ENCODE data around the gene APH1B.

APH1B gene

DNA sequence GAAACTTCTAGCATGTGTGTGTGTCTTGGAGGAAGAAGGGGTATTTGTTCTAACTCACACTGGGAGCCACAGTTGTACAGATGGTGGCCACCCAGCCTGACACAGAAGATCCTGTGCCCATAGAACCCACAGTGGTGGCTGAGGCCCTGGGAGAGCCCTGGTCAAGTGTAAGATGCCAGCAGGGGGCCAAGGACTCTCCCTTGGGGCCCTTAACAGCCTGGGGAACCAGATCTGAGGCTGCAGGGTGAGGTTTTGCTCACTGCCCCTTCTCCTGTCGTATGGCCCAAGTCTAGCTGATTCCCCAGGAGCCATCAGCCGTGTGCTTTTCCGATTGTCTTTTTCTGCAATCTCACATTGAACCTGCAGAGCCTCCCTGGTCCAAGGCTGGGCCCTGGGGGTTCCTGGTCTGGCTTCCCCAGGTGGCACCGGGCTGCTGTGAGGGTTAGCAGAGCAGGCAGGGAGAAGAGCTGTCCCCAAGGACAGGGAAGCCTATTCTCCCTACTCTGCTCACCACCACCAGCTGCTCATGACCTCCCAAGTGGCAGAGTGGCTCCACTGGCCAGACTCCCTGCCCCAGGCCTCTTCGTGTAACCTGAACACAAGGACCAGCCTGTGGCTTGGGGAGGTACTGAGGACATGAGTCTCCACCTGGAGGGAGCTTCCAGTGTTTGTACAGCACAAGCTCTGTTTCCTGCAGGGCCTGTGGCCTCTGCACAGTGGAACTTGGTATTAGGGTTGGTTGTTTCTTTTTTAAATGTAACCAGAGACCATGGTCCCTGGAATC is 52.4 kb downstream of the APH1B start:
- DNase-seq (ENCODE audit: low spot score) = no peak
- FAIRE-seq = no peak

DNA sequence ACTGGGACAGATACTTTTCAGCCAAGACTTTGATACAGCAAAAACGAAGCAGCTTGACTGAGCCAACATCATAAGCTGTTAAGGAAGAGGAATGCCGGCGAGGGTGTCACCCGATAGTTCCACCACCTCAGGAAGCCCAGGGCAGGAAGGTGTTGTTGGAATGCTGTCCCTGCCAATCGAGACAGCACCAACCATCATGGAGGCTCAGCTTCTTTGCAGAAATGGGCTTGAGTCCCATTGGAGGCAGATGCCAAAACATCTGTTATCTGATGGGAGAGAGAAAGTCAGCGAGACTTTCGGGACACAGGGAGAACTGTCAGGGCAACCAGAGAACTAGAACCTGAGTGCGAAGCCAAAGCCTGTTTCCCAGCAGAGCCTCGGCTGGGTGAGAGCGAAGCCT is 53.5 kb downstream of the APH1B start:
- DNase-seq (ENCODE audit: low spot score) = no peak
- FAIRE-seq = no peak

DNA sequence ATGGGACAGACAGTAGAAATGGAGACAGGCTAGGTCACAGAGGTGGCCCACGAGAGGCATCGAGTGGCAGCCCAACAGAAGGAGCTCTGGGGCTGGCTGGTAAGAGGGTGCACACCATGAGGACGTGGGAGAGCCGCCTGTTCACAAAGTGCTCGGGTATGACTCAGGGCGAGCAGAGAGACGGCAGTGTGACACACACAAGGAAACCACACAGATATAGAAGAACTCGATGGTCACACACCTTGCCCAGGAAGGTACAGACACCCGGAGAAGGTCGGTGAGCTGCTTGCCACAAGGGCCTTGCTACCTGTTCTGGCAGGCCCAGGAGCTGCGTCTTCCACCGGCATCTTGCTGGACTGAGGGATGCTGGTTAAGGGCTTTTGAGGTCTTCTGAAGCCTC is 54.1 kb downstream of the APH1B start:
- DNase-seq (ENCODE audit: low spot score) = peak; percentile 69

DNA sequence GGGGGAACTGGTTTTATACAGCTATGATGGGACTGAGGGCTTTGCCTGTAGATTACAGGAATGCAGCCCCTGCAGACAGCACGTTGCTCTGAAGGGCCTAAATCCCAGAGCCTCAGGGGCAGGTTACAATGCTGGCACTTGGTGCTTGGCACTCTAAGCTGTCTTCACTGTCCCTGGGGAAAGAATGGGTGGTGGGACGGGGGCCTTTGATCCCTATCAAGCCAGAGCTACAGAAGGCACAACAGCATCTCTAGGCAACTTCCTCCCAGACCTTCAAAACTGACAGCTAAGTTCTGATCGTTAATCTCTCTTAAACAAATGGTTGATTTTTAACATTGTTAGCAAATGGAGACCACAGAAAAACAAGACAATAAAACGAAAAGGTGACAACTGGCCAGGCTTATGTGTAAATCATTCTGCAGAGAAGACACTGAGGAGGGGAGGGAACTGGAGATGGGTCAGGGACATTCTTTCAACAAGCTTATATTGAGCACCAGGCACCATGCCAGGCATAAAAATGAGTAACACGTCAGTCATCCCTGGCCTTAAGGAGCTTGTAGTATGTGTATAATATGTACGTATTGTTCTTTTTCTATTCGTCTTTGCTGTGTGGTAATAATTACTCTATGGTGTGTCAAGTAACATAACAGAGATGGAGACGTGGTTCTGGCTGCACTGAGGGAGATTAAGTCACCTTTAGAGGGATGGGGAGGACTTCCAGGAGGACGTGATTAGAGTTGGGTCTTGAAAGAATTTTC is 55.1 kb downstream of the APH1B start:
- DNase-seq (ENCODE audit: low spot score) (peak; percentile 93), FAIRE-seq (peak; percentile 92)

More for the DNA sequence above, 54.1 kb downstream of the APH1B start:
- FAIRE-seq = no peak

DNA sequence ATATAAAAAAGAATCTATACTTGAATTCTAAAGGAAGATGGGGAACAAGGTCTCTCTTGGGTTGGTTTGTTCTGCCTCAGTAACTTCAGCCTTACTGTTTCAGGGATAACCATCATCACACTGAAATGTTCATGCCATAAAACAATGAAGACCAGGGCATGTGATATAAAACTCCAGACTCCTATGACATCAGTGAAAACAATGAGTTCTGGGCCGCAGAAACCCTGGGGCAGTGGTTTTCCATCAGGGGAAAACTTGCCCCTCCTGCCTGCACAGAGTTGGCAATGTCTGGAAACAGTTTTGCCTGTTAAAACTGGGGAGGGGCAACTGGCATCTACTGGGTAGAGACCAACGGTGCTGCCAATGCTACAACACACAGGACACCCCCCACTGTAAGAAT is 57.4 kb downstream of the APH1B start:
- no peak for FAIRE-seq
- DNase-seq (ENCODE audit: low spot score) = no peak

DNA sequence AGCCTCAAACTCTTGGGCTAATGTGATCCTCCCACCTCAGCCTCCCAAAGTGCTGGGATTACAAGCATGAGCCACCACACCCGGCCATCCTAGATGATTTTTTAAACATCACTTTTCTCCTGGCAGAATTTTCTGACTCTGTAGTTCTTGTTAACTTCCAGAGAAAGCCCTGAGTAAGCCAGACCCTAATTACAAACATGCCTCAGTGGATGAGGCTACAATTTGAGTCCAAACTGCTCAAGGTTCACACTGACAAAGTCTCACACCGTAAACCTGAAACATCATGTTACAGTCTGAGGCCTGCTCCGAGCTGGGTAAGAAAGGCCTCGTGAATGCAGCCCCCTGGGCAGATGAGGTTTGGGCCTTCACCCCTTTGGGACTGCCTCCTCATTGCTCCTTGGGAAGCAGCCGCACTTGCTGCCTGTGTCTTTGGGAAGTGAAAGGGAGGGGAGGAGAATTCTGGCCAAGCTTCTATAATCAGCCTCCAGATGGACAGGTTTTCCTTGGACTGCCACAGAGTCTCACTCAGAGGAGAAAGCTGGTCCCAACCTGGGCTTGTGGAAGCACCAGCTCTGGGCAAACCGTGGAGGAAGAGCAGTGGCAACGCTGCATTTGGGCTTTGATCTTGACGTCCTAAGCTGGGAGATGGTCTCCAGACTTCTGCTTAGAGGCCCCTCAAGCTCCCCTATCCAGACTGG is 58.3 kb downstream of the APH1B start:
- DNase-seq (ENCODE audit: low spot score) (no peak), FAIRE-seq (no peak)

DNA sequence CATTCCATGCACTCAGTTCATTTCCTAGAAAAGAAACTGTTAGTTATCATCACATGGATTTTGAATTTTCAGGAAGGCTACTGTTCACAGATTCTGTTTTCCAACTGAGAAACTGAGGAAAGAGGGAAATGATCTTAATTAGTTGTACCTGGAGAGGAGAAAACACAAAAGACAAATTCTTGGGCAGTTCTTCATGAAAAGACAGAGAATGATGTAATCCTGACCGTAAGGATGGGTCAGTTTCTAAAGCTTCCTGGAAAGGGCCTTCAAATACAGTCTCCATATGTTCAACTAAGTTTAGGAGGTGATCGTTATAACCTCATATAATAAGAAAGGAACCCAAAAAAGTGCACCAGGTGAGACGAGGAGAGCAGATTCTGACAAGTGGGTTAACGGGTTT is 59.6 kb downstream of the APH1B start:
- no peak for FAIRE-seq
- DNase-seq (ENCODE audit: low spot score) = no peak

DNA sequence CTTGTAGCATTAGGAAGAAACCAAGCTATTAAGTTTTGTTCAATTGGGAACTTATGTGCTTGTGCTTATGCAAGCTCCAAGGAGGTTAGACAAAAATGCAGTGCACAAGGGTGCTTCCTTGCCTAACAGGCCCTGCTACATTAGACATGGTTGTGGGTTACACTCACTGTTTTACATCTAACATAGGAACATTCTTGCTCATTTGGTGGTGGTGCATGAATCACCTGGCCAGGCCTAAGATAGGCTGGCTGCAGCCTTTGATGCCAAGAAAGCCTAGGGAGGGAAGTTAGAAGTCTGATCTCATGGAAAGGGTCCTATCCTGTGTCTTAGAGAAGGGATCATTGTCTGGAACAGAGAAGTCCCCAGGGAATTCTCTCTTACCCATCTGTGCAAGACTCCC is 60.8 kb downstream of the APH1B start:
- DNase-seq (ENCODE audit: low spot score) = peak; percentile 49
- peak; percentile 36 for FAIRE-seq

DNA sequence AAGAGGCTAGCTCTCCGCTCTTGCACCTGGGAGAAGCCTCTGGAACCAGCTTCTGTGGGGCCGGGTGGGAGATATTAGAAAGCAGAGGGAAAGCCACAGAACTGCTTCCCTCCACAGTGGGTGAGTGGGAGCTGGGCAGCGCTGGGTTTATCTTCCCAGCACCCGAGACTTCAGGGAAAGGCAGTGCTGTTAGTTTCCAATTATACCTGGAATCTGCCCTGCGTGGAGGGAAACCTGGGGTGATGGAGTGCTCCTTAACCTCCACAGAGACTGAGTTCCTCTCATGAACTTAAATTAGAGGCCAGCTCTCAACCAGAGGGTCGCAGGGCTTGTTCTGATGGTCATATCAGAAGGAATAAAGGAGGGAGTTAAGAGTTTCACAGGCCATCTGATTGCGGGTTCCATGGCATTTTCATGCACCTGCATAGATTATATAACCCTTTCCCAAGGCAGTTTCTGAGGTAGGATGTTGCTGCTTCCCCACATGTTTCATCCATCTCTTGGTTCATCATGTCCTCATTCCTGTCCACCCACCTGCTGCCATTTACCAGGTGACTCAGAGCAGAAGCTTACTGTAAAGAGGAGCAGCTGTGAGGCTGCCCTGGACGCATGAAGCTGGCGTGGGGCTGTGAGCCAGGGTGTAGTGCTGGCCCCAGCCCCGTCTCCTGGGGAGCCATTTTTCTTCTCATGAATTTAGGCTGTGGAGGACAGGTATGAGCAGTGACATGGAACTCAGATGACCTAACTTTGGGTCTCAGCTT is 61.8 kb downstream of the APH1B start:
- DNase-seq (ENCODE audit: low spot score) (no peak), FAIRE-seq (no peak)

DNA sequence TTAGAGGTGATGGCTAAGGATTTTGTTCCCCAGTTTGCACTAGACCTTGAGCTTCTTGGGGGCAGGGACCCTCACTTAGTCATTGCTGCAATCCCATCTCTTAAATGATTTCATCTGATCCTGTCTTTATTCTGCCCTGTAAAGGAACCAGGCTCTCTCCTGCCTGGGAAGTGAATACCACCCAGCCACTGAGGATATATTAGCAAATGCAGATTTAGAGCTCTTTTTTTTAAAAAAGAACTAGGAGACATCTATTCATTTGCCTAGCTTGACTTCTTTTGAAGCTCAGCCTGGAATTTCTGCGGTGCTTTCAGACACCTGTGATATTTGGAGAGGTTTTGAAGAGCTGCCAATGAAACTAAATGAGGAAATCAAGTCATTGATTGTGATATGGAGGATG is 62.4 kb downstream of the APH1B start:
- FAIRE-seq (no peak), DNase-seq (ENCODE audit: low spot score) (no peak)

DNA sequence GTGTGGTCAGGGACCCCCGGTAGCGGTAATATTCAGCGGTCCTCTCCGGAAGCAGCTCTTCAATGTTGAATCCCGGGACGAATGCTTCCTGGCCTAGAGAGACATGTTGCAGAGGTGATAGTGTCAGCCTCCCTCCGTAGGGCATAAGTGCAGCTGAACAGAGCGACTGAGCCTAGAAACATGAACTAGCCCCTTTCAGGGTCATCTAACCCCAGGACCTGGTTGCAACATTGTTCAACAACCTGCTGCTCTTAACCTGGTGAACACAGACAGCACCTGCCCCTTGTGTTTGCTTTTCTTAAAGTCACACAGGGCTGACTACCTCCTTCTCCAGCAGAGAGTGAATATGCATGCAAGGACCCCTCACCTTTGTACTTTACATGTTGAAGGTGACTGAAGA is 62.9 kb downstream of the APH1B start:
- FAIRE-seq (no peak), DNase-seq (ENCODE audit: low spot score) (no peak)

DNA sequence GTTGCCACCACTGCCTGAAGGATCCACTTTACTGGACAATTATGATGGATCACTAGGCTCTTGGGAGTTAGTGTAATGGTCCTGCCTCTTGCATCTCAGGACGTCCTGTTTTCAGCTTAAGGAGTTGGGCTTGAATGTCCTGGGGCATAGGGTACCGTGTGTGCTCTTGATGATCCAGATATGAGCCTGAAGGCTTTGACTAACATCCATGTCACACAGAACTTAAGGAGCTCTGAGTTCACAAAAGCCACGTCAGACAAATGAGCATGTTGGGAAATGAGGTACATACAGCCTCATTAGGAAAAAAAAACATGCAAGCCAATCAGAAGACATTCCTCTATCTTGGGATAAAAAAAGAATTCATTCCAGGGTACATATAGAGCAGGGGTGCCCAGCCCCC is 63.5 kb downstream of the APH1B start:
- no peak for FAIRE-seq
- DNase-seq (ENCODE audit: low spot score) = no peak

DNA sequence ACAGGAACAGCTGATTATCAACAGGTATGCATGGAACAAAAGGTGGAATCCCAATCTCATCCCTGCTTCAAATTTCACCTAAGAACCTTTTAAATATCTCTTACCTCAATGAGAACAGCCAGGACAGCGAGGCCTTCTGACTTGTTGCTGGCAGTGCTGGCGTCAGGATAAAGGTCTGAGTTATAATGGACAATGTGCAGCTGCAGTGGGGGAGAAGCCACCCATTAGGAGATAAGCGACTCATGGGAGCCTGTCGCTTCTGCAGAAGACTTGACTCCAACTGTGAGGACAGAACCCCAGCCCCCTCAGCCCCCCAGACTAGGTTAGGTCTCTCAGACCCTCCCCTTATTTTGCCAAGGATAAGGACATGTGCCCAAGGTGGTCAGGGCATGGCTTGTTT is 64.5 kb downstream of the APH1B start:
- DNase-seq (ENCODE audit: low spot score) (no peak), FAIRE-seq (no peak)

DNA sequence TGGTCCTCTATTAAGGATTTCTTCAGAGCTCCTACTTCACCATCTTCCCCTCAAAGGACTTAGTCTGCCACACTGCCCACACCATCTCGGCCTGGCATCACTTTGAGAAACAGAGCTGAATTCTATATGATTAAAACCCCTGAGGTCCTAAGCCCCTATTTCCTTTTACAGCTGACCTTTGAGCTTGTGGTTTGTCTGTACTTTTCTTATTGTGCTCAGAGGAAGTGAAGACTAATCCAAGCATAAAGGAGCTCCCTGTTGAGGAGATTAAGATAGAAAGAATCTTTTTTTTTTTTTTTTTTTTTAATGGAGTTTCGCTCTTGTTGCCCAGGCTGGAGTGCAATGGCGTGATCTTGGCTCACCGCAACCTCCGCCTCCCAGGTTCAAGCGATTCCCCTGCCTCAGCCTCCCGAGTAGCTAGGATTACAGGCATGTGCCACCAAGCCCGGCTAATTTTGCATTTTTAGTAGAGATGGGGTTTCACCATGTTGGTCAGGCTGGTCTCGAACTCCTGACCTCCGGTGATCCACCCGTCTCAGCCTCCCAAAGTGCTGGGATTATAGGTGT is 65.7 kb downstream of the APH1B start:
- peak; percentile 84 for DNase-seq (ENCODE audit: low spot score)

DNA sequence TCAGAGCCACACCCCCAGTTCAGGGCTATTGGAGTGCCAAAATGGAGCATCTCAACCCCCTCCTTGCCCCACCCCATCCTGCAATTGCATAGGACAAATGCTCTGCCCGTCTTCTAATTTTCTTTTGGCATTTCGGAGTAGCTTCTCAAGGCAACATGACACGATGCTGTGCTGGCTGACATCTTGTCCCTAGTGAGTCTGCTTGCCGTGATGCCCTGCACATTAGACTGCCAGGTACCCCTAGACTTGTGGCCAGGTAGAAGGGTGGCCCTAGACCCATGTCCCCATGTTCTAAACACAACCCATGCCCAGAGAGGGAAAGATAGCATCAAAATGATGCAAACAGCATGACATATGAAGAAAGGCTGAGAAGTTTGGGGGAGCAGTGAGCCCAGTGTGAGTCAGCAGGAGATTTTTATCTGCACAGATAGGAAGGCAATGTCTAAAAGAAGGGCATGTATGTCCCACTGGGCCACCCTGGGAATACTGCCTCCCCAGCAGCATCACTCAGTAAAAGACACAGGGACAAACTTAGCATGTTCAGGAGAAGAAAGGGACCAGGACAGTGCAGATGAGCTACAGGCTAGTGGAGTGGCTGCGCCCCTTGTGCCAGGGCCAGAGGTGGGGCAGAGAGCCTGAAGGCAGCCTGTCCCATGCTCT is 67.5 kb downstream of the APH1B start:
- DNase-seq (ENCODE audit: low spot score) (peak; percentile 8), FAIRE-seq (no peak)

More for the DNA sequence above, 65.7 kb downstream of the APH1B start:
- peak; percentile 94 for FAIRE-seq

DNA sequence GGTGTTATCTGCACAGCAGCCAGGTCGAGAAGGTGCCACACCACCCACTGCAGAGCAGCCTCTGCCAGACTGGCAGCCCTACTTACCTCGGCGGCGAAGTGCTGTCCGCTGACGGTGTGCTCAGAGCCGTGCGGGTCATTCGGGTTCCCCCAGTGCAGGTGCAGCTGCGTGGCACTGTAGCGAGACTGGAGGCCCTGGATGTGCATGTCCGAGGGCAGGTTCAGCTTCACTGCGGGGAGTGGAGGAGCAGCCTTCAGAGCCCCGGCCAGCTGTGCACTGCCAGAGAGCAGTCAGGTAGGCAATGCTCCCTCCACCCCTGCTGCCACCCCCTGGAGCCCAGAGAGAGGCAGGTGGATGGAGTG is 68.0 kb downstream of the APH1B start:
- no peak for FAIRE-seq
- no peak for DNase-seq (ENCODE audit: low spot score)

DNA sequence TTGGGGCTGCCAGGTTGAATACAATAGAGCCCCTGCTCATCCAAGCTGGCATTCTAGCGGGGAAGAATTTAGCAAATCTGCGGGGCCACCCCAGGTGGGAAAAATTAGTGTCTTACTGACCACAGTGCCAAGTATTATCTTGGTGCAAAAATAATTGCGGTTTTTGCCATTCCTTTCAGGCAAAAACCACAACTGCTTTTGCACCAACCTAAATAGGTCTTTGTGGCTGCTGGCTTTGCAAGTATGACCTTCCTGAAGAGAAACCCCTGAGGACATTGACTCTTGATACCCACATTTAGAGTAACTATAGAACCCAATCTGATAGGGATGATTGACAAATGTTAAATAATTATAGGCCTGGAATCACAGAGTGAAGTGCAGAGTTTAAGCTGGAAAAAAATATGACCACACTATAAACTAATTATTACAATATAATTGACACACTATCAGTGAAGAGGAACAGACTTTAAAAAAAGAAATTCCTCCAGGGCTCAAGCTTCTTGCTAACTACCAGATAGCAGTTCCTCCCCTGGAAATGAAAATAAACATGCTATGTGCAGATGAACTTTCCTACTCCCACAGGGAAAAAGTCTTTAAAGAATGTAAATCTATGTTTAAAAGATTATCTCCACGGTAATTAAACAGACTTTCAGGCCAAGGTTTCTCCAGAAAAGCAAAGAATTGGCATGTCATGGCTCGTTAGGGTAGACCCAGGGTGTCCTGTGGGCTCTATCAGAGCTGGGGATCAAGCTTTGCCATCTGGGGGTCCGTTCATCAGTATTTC is 69.9 kb downstream of the APH1B start:
- FAIRE-seq = no peak
- peak; percentile 11 for DNase-seq (ENCODE audit: low spot score)

DNA sequence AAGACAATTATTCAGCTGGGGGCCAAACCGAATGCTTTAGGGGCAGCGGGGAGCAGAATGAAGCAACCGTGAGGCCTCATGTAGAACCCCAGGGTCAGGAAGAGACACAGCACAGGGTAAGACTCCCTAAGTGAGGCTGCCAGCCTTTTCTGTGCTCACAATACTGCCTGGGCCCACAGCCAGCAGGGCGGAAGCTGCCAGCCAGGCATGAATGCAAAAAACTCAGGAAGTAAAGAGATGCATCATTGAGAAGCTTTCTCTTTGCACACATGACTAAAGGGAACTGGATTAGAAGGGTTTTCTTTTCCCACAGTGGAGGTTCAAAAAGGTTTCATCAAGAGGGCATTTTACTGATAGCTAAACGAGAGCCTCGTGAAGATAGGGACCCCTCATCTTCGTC is 71.0 kb downstream of the APH1B start:
- DNase-seq (ENCODE audit: low spot score) (peak; percentile 65), FAIRE-seq (peak; percentile 77)

DNA sequence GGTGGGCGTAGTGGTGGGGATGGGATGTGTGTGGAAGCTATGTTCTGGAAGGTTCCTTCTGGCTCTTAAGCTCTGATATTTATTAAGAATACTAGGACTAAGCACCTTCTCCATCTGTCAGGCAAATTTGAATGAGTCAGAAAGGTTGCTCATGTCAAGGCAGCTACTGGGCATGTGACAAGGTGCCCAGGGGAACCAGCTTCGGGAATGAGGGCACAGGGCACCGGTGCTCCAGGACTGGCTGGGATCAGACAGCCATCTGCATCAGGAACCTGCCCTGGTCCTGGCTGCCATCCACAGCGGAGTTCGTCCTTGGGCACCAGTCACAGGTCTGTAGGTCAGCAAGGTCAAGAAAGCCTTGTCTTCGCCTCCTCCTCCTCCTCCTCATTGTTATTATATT is 71.8 kb downstream of the APH1B start:
- FAIRE-seq = no peak

DNA sequence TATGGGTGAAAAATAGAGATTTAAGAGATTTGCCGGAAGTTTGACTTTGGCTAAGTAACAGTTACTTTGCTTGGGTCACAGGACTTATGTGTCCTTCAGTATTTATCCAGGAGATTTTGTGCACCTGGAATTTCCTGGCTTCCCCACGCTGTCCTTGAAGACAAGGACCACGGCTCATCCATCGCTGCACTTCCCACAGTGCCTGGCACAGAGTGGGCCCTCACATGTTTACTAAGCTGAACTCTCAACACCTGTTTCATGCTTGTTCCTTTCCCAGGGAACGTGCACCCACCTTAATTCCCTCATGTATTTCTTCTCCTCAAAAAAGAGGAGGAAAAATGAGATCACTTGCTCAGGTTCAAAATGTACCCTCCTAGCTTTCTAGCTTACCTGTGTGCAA is 72.2 kb downstream of the APH1B start:
- DNase-seq (ENCODE audit: low spot score) = no peak
- FAIRE-seq = no peak

More for the DNA sequence above, 71.8 kb downstream of the APH1B start:
- DNase-seq (ENCODE audit: low spot score) = peak; percentile 5

All from RCC 7860 (cell line).